Esophagus squamous epithelium (tissue), 4 donors: Measurements from ENCODE around the gene FOXRED2.

Source experiments
- CTCF ChIP-seq, 6 experiments: fragments of 450-650 bp in 4 of 6; fragments of 200-600 bp in 2 of 6; sonication (generic) in 2 of 6; IDR thresholded peaks; one replicate each; pipeline ENCODE4 v1.5.1; 2016 to 2019; ENCODE audit warnings: antibody characterized with exemption in 6 of 6, mild to moderate bottlenecking in 4 of 6, moderate library complexity in 4 of 6
- POLR2A ChIP-seq, 4 donors: fragments of 450-650 bp; IDR thresholded peaks; one replicate each; pipeline ENCODE4 v1.6.1; 2017; ENCODE audit warnings: antibody characterized with exemption in 4 of 4, mild to moderate bottlenecking in 4 of 4, moderate library complexity in 3 of 4

GRCh38 chr22:36541831-36542411, 35.1 kb upstream of the FOXRED2 start:
- no peak for TF ChIP-seq CTCF (IDR thresholded peaks at IDR 0.05)
- no peak for TF ChIP-seq POLR2A (IDR thresholded peaks at IDR 0.05)
